GM12878 (cell line): ENCODE data around the gene SRGAP1.

Experiments used
- CTCF ChIP-seq, 3 experiments: IDR thresholded peaks in 2 of 3; conservative IDR thresholded peaks in 1 of 3; 2 replicates each; pipeline ENCODE4 v1.5.1; 2011; ENCODE audit warnings: low read depth in 3 of 3, low read length in 3 of 3, mild to moderate bottlenecking in 3 of 3, control low read depth in 2 of 3, moderate library complexity in 2 of 3, inconsistent platforms in 1 of 3, mixed read lengths in 1 of 3; ENCODE audit not compliant: control insufficient read depth in 2 of 3, insufficient read depth in 1 of 3; ENCODE audit errors: extremely low read depth in 1 of 3
- HCFC1 ChIP-seq: fragments of 150-350 bp; IDR thresholded peaks from 2 replicates; pipeline ENCODE4 v1.6.1; 2014; ENCODE audit warnings: low read length
- MAX ChIP-seq: IDR thresholded peaks from 2 replicates; pipeline ENCODE4 v1.6.1; 2012; ENCODE audit warnings: low read depth, low read length, improper control_type of control experiment
- POLR2A ChIP-seq: IDR thresholded peaks from 2 replicates; pipeline ENCODE4 v1.6.1; 2011; ENCODE audit warnings: low read depth, mild to moderate bottlenecking, low read length
- POLR2AphosphoS5 ChIP-seq: IDR thresholded peaks from 2 replicates; pipeline ENCODE4 v1.6.1; 2011; ENCODE audit warnings: mild to moderate bottlenecking, low read length, inconsistent platforms
- RCOR1 ChIP-seq: conservative IDR thresholded peaks from 2 replicates; pipeline ENCODE4 v1.6.1; 2012; ENCODE audit warnings: low read depth, low read length, improper control_type of control experiment

- no peak for TF ChIP-seq HCFC1
- no peak for TF ChIP-seq CTCF (IDR thresholded peaks at IDR 0.05 in 2 of 3, conservative IDR thresholded peaks at IDR 0.05 in 1 of 3; ENCODE audit: control insufficient read depth in 2 of 3, extremely low read depth in 1 of 3, insufficient read depth in 1 of 3, low read depth in 3 of 3, low read length in 3 of 3)
- no peak for TF ChIP-seq RCOR1
- TF ChIP-seq POLR2AphosphoS5 = no peak
- no peak for TF ChIP-seq POLR2A
- no peak for TF ChIP-seq MAX
Observed at GRCh38 chr12:63869656-63870055, 25.2 kb downstream of the SRGAP1 start.
